ENCODE measurements around the gene IQGAP1.
A peak's percentile ranks its signal among the peaks of the same experiment; 100 is the strongest.

Gene IQGAP1

GRCh38 chr15:90396321-90396720 lies 8.3 kb downstream of the IQGAP1 start:
- no peak for DNase-seq (ENCODE audit: low read depth, low spot score)
- no peak overlapping the region for H3K4me3 ChIP-seq (ENCODE audit: low read depth, low read length)
- ChIA-PET CTCF (interaction anchor here (0.7 kb wide), 1 partner anchor 12 kb away, joined by 3 read pairs; no protein-coding TSS in a partner anchor), POLR2A (interaction anchor here (0.9 kb wide), 1 partner anchor 24 kb away, joined by 3 read pairs; no protein-coding TSS in a partner anchor)
- TF ChIP-seq CTCF (IDR thresholded peaks at IDR 0.05; ENCODE audit: insufficient read depth, low read length, missing control alignments): no peak

GRCh38 chr15:90400005-90400758 lies 12.1 kb downstream of the IQGAP1 start:
- CTCF ChIA-PET: interaction anchor here (1.0 to 2.4 kb wide), 4 partner anchors 8 to 530 kb away, joined by 3 to 11 read pairs (median 5); partner anchors contain the start of gene IQGAP1
- POLR2A ChIA-PET: interaction anchor here (0.7 to 2.0 kb wide), 2 partner anchors 11 to 51 kb away, joined by 3 to 4 read pairs; no protein-coding TSS in a partner anchor
- TF ChIP-seq CTCF (IDR thresholded peaks at IDR 0.05; ENCODE audit: insufficient read depth, low read length, missing control alignments): no peak
- no peak overlapping the region for H3K4me3 ChIP-seq (ENCODE audit: low read depth, low read length)
- DNase-seq (ENCODE audit: low read depth, low spot score): no peak

GRCh38 chr15:90400759-90401314 lies 12.8 kb downstream of the IQGAP1 start:
- peak; percentile 88 for DNase-seq (ENCODE audit: low read depth, low spot score)
- ChIA-PET CTCF (interaction anchor here (0.9 to 3.3 kb wide), 8 partner anchors 9 to 84 kb away, joined by 3 to 12 read pairs (median 6); partner anchors contain the start of gene IQGAP1), POLR2A (interaction anchor here (0.7 to 2.0 kb wide), 2 partner anchors 12 to 50 kb away, joined by 3 to 4 read pairs; no protein-coding TSS in a partner anchor)
- no peak overlapping the region for H3K4me3 ChIP-seq (ENCODE audit: low read depth, low read length)
- TF ChIP-seq CTCF (IDR thresholded peaks at IDR 0.05; ENCODE audit: insufficient read depth, low read length, missing control alignments): no peak

GRCh38 chr15:90401495-90401894 lies 13.5 kb downstream of the IQGAP1 start:
- TF ChIP-seq CTCF (IDR thresholded peaks at IDR 0.05; ENCODE audit: insufficient read depth, low read length, missing control alignments): no peak
- ChIA-PET POLR2A (interaction anchor here (1.2 to 1.5 kb wide), 4 partner anchors 10 to 39 kb away, joined by 3 to 10 read pairs (median 6); partner anchors contain the start of gene IQGAP1), CTCF (interaction anchor here (0.9 to 3.3 kb wide), 8 partner anchors 10 to 83 kb away, joined by 3 to 12 read pairs (median 6); partner anchors contain the start of gene IQGAP1)
- DNase-seq (ENCODE audit: low read depth, low spot score): no peak
- no peak overlapping the region for H3K4me3 ChIP-seq (ENCODE audit: low read depth, low read length)

- no peak for TF ChIP-seq CTCF (IDR thresholded peaks at IDR 0.05; ENCODE audit: insufficient read depth, low read length, missing control alignments)
- ChIA-PET CTCF (interaction anchor here (1.0 to 3.3 kb wide), 7 partner anchors 10 to 100 kb away, joined by 3 to 12 read pairs (median 6); no protein-coding TSS in a partner anchor), POLR2A (interaction anchor here (1.0 to 1.5 kb wide), 5 partner anchors 10 to 40 kb away, joined by 3 to 10 read pairs (median 6); partner anchors contain the start of gene IQGAP1)
- no peak overlapping the region for H3K4me3 ChIP-seq (ENCODE audit: low read depth, low read length)
- no peak for DNase-seq (ENCODE audit: low read depth, low spot score)
These were observed 14.2 kb downstream of the IQGAP1 start for GRCh38 chr15:90402223-90402622.

Data from AG04449 (cell line).